HEK293 (cell line): ENCODE results near the gene CPA5.
A peak's percentile ranks its signal among the peaks of the same experiment; 100 is the strongest.

Source experiments
- BCL6B ChIP-seq: fragments of 450-650 bp; formaldehyde crosslinking; IDR thresholded peaks from 2 replicates; pipeline ENCODE4 v1.5.1; 2017; ENCODE audit warnings: missing biosample characterization, missing genetic modification characterization
- GFI1B ChIP-seq: fragments of 450-650 bp; formaldehyde crosslinking; IDR thresholded peaks from 2 replicates; pipeline ENCODE4 v1.5.1; 2016; ENCODE audit warnings: missing biosample characterization, missing genetic modification characterization
- GLI2 ChIP-seq: fragments of 450-650 bp; formaldehyde crosslinking; IDR thresholded peaks from 2 replicates; pipeline ENCODE4; 2017; ENCODE audit warnings: missing biosample characterization, missing genetic modification characterization, low read depth, borderline replicate concordance
- HOXD13 ChIP-seq: sonication (generic); formaldehyde crosslinking; IDR thresholded peaks from 2 replicates; pipeline ENCODE4 v1.8.0; 2022; ENCODE audit warnings: missing genetic modification reagents, borderline replicate concordance
- REPIN1 ChIP-seq: fragments of 450-650 bp; formaldehyde crosslinking; IDR thresholded peaks from 2 replicates; pipeline ENCODE4 v1.5.1; 2017; ENCODE audit warnings: missing biosample characterization, missing genetic modification characterization, low read depth
- ZBTB10 ChIP-seq: fragments of 450-650 bp; formaldehyde crosslinking; IDR thresholded peaks from 2 replicates; pipeline ENCODE4 v1.5.1; 2016; ENCODE audit warnings: missing biosample characterization, missing genetic modification characterization
- ZBTB20 ChIP-seq: fragments of 450-650 bp; formaldehyde crosslinking; IDR thresholded peaks from 2 replicates; pipeline ENCODE4 v1.5.1; 2016; ENCODE audit warnings: missing biosample characterization, missing genetic modification characterization
- ZBTB21 ChIP-seq: fragments of 450-650 bp; formaldehyde crosslinking; IDR thresholded peaks from 2 replicates; pipeline ENCODE4 v1.5.1; 2017; ENCODE audit warnings: missing biosample characterization, missing genetic modification characterization
- ZNF114 ChIP-seq: fragments of 450-650 bp; formaldehyde crosslinking; IDR thresholded peaks from 2 replicates; pipeline ENCODE4 v1.5.0; 2017; ENCODE audit warnings: missing biosample characterization, missing genetic modification characterization
- ZNF155 ChIP-seq: fragments of 450-650 bp; formaldehyde crosslinking; IDR thresholded peaks from 2 replicates; pipeline ENCODE4 v1.5.1; 2016; ENCODE audit warnings: missing biosample characterization, missing genetic modification characterization
- ZNF266 ChIP-seq: fragments of 450-650 bp; formaldehyde crosslinking; IDR thresholded peaks from 2 replicates; pipeline ENCODE4 v1.5.1; 2016; ENCODE audit warnings: missing biosample characterization, missing genetic modification characterization, low read depth
- ZNF394 ChIP-seq: fragments of 450-650 bp; formaldehyde crosslinking; IDR thresholded peaks from 2 replicates; pipeline ENCODE4 v1.5.1; 2016; ENCODE audit warnings: missing biosample characterization, missing genetic modification characterization, mild to moderate bottlenecking, moderate library complexity, borderline replicate concordance
- ZNF514 ChIP-seq: fragments of 450-650 bp; formaldehyde crosslinking; IDR thresholded peaks from 2 replicates; pipeline ENCODE4 v1.5.1; 2016; ENCODE audit warnings: missing biosample characterization, missing genetic modification characterization
- ZNF624 ChIP-seq: fragments of 450-650 bp; formaldehyde crosslinking; IDR thresholded peaks from 2 replicates; pipeline ENCODE4 v1.5.1; 2017; ENCODE audit warnings: missing biosample characterization, missing genetic modification characterization
- ZNF645 ChIP-seq: fragments of 450-650 bp; formaldehyde crosslinking; IDR thresholded peaks from 2 replicates; pipeline ENCODE4; 2016; ENCODE audit warnings: missing biosample characterization, missing genetic modification characterization
- ZNF692 ChIP-seq: fragments of 450-650 bp; formaldehyde crosslinking; IDR thresholded peaks from 2 replicates; pipeline ENCODE4 v1.5.1; 2016; ENCODE audit warnings: missing biosample characterization, missing genetic modification characterization
- ZNF701 ChIP-seq: fragments of 450-650 bp; formaldehyde crosslinking; IDR thresholded peaks from 2 replicates; pipeline ENCODE4 v1.5.1; 2016; ENCODE audit warnings: missing biosample characterization, missing genetic modification characterization
- ZNF707 ChIP-seq: fragments of 450-650 bp; formaldehyde crosslinking; IDR thresholded peaks from 2 replicates; pipeline ENCODE4 v1.5.1; 2016; ENCODE audit warnings: missing biosample characterization, missing genetic modification characterization
- ZNF76 ChIP-seq: fragments of 450-650 bp; formaldehyde crosslinking; IDR thresholded peaks from 2 replicates; pipeline ENCODE4; 2016; ENCODE audit warnings: low read depth, missing biosample characterization, missing genetic modification characterization, borderline replicate concordance
- ZNF776 ChIP-seq: fragments of 450-650 bp; formaldehyde crosslinking; IDR thresholded peaks from 2 replicates; pipeline ENCODE4 v1.5.0; 2017; ENCODE audit warnings: missing biosample characterization, missing genetic modification characterization, borderline replicate concordance
- ZNF830 ChIP-seq: fragments of 450-650 bp; IDR thresholded peaks from 2 replicates; pipeline ENCODE4 v1.5.0; 2018; ENCODE audit warnings: missing biosample characterization, missing genetic modification characterization, low read depth, mild to moderate bottlenecking, moderate library complexity
- TF ChIP-seq, protein P1 (sequence below): fragments of 450-650 bp; formaldehyde crosslinking; IDR thresholded peaks from 2 replicates; pipeline ENCODE4 v1.5.1; 2016; ENCODE audit warnings: missing biosample characterization, missing genetic modification characterization, borderline replicate concordance
- TF ChIP-seq, protein P2 (sequence below): fragments of 450-650 bp; formaldehyde crosslinking; IDR thresholded peaks from 2 replicates; pipeline ENCODE4 v1.5.1; 2016; ENCODE audit warnings: missing biosample characterization, missing genetic modification characterization

CPA5 gene

GRCh38 chr7:130332259-130333053, 12.2 kb upstream of the CPA5 start (continued):
- no peak for TF ChIP-seq ZNF624 (tag by site-specific recombination)
- no peak for TF ChIP-seq ZNF776 (tag by site-specific recombination)
- TF ChIP-seq ZNF394, result peak; percentile 89; the same call in 1 of the 2 replicates
- TF ChIP-seq ZNF701, result no peak
- no peak for TF ChIP-seq ZBTB10 (tag by site-specific recombination)
- peak; percentile 83 for TF ChIP-seq ZNF266
- TF ChIP-seq ZNF114, result no peak
- no peak for TF ChIP-seq ZBTB20 (tag by site-specific recombination)
- peak; percentile 43; the same call in 1 of the 2 replicates for TF ChIP-seq ZBTB21 (tag by site-specific recombination)
- TF ChIP-seq GLI2 (tag by site-specific recombination), result no peak
- TF ChIP-seq ZNF707 (tag by site-specific recombination), result no peak
- no peak for TF ChIP-seq ZNF645
- no peak for TF ChIP-seq REPIN1 (tag by site-specific recombination)
- TF ChIP-seq ZNF514 (tag by site-specific recombination), result no peak
- TF ChIP-seq, protein P1, sequence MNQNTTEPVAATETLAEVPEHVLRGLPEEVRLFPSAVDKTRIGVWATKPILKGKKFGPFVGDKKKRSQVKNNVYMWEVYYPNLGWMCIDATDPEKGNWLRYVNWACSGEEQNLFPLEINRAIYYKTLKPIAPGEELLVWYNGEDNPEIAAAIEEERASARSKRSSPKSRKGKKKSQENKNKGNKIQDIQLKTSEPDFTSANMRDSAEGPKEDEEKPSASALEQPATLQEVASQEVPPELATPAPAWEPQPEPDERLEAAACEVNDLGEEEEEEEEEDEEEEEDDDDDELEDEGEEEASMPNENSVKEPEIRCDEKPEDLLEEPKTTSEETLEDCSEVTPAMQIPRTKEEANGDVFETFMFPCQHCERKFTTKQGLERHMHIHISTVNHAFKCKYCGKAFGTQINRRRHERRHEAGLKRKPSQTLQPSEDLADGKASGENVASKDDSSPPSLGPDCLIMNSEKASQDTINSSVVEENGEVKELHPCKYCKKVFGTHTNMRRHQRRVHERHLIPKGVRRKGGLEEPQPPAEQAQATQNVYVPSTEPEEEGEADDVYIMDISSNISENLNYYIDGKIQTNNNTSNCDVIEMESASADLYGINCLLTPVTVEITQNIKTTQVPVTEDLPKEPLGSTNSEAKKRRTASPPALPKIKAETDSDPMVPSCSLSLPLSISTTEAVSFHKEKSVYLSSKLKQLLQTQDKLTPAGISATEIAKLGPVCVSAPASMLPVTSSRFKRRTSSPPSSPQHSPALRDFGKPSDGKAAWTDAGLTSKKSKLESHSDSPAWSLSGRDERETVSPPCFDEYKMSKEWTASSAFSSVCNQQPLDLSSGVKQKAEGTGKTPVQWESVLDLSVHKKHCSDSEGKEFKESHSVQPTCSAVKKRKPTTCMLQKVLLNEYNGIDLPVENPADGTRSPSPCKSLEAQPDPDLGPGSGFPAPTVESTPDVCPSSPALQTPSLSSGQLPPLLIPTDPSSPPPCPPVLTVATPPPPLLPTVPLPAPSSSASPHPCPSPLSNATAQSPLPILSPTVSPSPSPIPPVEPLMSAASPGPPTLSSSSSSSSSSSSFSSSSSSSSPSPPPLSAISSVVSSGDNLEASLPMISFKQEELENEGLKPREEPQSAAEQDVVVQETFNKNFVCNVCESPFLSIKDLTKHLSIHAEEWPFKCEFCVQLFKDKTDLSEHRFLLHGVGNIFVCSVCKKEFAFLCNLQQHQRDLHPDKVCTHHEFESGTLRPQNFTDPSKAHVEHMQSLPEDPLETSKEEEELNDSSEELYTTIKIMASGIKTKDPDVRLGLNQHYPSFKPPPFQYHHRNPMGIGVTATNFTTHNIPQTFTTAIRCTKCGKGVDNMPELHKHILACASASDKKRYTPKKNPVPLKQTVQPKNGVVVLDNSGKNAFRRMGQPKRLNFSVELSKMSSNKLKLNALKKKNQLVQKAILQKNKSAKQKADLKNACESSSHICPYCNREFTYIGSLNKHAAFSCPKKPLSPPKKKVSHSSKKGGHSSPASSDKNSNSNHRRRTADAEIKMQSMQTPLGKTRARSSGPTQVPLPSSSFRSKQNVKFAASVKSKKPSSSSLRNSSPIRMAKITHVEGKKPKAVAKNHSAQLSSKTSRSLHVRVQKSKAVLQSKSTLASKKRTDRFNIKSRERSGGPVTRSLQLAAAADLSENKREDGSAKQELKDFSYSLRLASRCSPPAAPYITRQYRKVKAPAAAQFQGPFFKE (tag by site-specific recombination), result no peak
- no peak for TF ChIP-seq HOXD13 (CRISPR knock-in tag)
- TF ChIP-seq ZNF830, result no peak
- no peak for TF ChIP-seq ZNF76 (tag by site-specific recombination)
- no peak for TF ChIP-seq BCL6B (tag by site-specific recombination)
- TF ChIP-seq ZNF155 (tag by site-specific recombination), result no peak
- TF ChIP-seq, protein P2, sequence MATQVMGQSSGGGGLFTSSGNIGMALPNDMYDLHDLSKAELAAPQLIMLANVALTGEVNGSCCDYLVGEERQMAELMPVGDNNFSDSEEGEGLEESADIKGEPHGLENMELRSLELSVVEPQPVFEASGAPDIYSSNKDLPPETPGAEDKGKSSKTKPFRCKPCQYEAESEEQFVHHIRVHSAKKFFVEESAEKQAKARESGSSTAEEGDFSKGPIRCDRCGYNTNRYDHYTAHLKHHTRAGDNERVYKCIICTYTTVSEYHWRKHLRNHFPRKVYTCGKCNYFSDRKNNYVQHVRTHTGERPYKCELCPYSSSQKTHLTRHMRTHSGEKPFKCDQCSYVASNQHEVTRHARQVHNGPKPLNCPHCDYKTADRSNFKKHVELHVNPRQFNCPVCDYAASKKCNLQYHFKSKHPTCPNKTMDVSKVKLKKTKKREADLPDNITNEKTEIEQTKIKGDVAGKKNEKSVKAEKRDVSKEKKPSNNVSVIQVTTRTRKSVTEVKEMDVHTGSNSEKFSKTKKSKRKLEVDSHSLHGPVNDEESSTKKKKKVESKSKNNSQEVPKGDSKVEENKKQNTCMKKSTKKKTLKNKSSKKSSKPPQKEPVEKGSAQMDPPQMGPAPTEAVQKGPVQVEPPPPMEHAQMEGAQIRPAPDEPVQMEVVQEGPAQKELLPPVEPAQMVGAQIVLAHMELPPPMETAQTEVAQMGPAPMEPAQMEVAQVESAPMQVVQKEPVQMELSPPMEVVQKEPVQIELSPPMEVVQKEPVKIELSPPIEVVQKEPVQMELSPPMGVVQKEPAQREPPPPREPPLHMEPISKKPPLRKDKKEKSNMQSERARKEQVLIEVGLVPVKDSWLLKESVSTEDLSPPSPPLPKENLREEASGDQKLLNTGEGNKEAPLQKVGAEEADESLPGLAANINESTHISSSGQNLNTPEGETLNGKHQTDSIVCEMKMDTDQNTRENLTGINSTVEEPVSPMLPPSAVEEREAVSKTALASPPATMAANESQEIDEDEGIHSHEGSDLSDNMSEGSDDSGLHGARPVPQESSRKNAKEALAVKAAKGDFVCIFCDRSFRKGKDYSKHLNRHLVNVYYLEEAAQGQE (tag by site-specific recombination), result peak; percentile 49; the same call in 1 of the 2 replicates
- TF ChIP-seq ZNF692 (tag by site-specific recombination), result no peak
- TF ChIP-seq GFI1B (tag by site-specific recombination), result no peak
